NCI-H2171 treated with DMSO at 0.1 percent for 48 hours (cell line): ENCODE results near the gene FAM13A.

Experiments used
- DNase-seq: peaks from one replicate; lab custom pipeline; 2025; lab: John Stamatoyannopoulos, UW

The FAM13A gene

GRCh38 chr4:88841635-88842034 lies 215.3 kb downstream of the FAM13A start:
- no peak for DNase-seq

- no peak for DNase-seq
These were observed 220.8 kb downstream of the FAM13A start for GRCh38 chr4:88836216-88836615.

- peak; percentile 5 for DNase-seq
These were observed 226.0 kb downstream of the FAM13A start for GRCh38 chr4:88831031-88831430.

GRCh38 chr4:88830598-88830997 lies 226.4 kb downstream of the FAM13A start:
- no peak for DNase-seq

- DNase-seq = no peak
These were observed 228.0 kb downstream of the FAM13A start for GRCh38 chr4:88828842-88829571.

- no peak for DNase-seq
These were observed 229.5 kb downstream of the FAM13A start for GRCh38 chr4:88827442-88827841.

- DNase-seq = no peak
These were observed 230.2 kb downstream of the FAM13A start for GRCh38 chr4:88826771-88827170.

GRCh38 chr4:88825931-88826330 lies 231.1 kb downstream of the FAM13A start:
- DNase-seq = no peak

- no peak for DNase-seq
These were observed 233.7 kb downstream of the FAM13A start for GRCh38 chr4:88823058-88823919.

GRCh38 chr4:88822034-88822789 lies 234.8 kb downstream of the FAM13A start:
- no peak for DNase-seq

- no peak for DNase-seq
These were observed 235.5 kb downstream of the FAM13A start for GRCh38 chr4:88821522-88821921.

GRCh38 chr4:88820698-88821415 lies 236.1 kb downstream of the FAM13A start:
- no peak for DNase-seq

- DNase-seq = peak; percentile 38
These were observed 236.9 kb downstream of the FAM13A start for GRCh38 chr4:88819818-88820697.

- peak; percentile 9 for DNase-seq
These were observed 238.1 kb downstream of the FAM13A start for GRCh38 chr4:88818631-88819470.

GRCh38 chr4:88817740-88818139 lies 239.2 kb downstream of the FAM13A start:
- no peak for DNase-seq

GRCh38 chr4:88816360-88816759 lies 240.6 kb downstream of the FAM13A start:
- DNase-seq = no peak

- no peak for DNase-seq
These were observed 242.9 kb downstream of the FAM13A start for GRCh38 chr4:88814043-88814617.

- DNase-seq = no peak
These were observed 244.0 kb downstream of the FAM13A start for GRCh38 chr4:88813013-88813412.

GRCh38 chr4:88812420-88812819 lies 244.6 kb downstream of the FAM13A start:
- no peak for DNase-seq

- DNase-seq = no peak
These were observed 245.1 kb downstream of the FAM13A start for GRCh38 chr4:88811904-88812303.
